IPS-NIHi7 (cell line): ENCODE results near the gene PSAT1.

ENCODE experiments used
- DNase-seq: peaks from one replicate; pipeline ENCODE4 v3.0.0; 2012; ENCODE audit warnings: mixed read lengths; ENCODE audit errors: extremely low spot score

The PSAT1 gene

GRCh38 chr9:78292716-78293497 is 4.0 kb upstream of the PSAT1 start:
- DNase-seq: no peak

GRCh38 chr9:78294290-78295176 is 2.4 kb upstream of the PSAT1 start:
- DNase-seq: no peak

GRCh38 chr9:78295177-78295575 is 1.7 kb upstream of the PSAT1 start:
- no peak for DNase-seq

- no peak for DNase-seq
These were observed 1.2 kb upstream of the PSAT1 start for GRCh38 chr9:78295731-78296130.

- peak; percentile 60 for DNase-seq
These were observed 578 bp upstream of the PSAT1 start for GRCh38 chr9:78296201-78296892.

- DNase-seq: no peak
These were observed 692 bp downstream of the PSAT1 start for GRCh38 chr9:78297672-78297961.

GRCh38 chr9:78298046-78298765 is 1.3 kb downstream of the PSAT1 start:
- peak; percentile 71 for DNase-seq

- no peak for DNase-seq
These were observed 3.3 kb downstream of the PSAT1 start for GRCh38 chr9:78300209-78300608.

GRCh38 chr9:78301466-78301865 is 4.5 kb downstream of the PSAT1 start:
- DNase-seq: no peak

- DNase-seq: no peak
These were observed 6.6 kb downstream of the PSAT1 start for GRCh38 chr9:78303377-78304062.

GRCh38 chr9:78304357-78304756 is 7.4 kb downstream of the PSAT1 start:
- no peak for DNase-seq

GRCh38 chr9:78306222-78307076 is 9.5 kb downstream of the PSAT1 start:
- no peak for DNase-seq

GRCh38 chr9:78307360-78307759 is 10.4 kb downstream of the PSAT1 start:
- DNase-seq: no peak

- DNase-seq: no peak
These were observed 12.1 kb downstream of the PSAT1 start for GRCh38 chr9:78309066-78309465.

- DNase-seq: no peak
These were observed 14.2 kb downstream of the PSAT1 start for GRCh38 chr9:78311075-78311474.

GRCh38 chr9:78311886-78312524 is 15.1 kb downstream of the PSAT1 start:
- no peak for DNase-seq

- no peak for DNase-seq
These were observed 17.6 kb downstream of the PSAT1 start for GRCh38 chr9:78314550-78314949.

GRCh38 chr9:78314953-78315870 is 18.3 kb downstream of the PSAT1 start:
- DNase-seq: no peak
